ENCODE data around the gene EPHA7. TPM values are rescaled to one million over a fixed set of nuclear protein-coding genes. Genes with fewer than 3 reads are reported as not detected.

Gene EPHA7
- not detected in 2 replicates for total RNA-seq (2014; rRNA removed; shearing (Covaris generic))

DNA sequence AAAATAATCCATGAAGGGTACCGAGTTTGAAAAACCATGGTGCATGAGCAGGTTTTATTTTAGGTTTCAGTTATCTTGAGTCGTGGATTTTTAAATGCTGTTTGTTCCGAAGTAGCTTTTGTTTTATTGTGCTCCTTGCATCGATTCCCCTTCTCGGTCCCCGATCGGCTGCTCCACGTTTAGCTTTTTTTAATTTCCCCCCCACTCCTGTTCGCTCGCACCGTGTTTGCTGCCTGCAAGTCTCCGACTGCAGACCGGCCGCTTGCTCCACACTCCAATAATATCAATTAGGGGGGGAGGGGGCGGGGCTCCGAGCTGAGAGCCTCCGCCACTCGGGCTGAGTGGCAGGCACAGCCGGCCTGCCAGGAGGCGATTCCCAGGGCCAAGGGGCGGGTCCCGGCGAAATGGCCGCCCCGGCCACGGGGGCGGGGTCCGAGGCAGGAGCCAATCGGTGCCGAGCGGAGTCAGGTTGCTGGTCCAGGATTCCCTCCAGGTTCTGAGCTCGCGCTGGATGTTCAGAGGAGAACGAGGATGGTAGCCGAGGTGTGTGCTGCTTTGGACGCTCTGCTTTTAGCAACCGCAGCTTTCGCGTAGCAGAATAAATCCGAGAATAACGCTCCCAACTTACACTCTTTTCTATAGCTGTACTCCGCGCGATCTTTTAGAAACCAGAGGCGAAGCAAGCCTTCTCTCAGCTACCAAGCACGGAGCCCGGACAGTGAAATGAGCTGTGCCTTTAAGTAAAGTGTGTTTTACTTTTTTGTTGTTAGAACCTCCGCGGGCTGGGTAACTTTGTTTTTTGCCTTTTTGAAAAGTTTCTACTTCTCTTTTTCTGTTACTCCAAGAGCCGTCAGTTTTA, at the start of gene EPHA7:
TSS of gene EPHA7 (minus strand) at position 256 of the 859 bp plus-strand sequence. CDS start at position 38, 218 bp downstream.
- no peak for DNase-seq (ENCODE audit: low spot score)

DNA sequence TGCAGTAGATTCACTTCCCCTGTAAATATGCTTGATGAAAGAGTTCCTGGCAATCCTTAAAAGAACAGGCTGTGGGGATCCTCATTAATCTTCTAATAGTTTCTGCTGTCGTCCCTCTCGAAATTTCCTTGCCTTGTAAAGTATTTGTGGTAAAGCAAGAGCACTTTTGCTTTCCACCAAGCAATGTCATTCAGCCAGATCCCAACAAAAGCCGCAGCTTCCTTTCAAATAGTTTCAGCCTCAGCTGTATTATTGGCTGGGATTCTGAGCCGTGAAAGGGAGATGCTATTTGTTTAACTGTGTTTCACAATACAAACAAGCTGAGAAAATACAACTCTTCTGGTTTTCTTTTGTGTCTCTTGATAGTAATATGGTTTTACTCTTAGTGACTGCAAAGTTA, 48.9 kb upstream of the EPHA7 start:
- DNase-seq (ENCODE audit: low spot score), result no peak

DNA sequence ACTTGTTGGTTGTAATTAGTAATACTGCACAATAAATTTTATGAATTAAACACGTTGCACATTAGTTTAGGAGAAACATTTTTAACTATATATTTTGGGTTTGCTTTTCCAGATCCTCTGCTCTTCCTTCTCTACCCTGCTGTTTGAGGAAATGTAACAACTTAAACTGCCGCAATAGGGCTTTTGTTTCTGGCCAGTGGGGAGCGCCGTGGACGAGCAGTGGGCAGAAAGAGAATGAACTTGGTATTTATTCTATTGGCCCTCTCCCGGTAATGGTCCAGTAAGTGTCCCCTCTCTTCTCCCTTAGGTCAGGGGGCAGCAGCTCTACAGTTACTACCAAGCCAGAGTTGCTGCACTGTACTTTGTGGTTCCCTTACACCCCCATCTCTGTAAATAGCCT, 35.2 kb upstream of the EPHA7 start:
- DNase-seq (ENCODE audit: low spot score), result no peak

DNA sequence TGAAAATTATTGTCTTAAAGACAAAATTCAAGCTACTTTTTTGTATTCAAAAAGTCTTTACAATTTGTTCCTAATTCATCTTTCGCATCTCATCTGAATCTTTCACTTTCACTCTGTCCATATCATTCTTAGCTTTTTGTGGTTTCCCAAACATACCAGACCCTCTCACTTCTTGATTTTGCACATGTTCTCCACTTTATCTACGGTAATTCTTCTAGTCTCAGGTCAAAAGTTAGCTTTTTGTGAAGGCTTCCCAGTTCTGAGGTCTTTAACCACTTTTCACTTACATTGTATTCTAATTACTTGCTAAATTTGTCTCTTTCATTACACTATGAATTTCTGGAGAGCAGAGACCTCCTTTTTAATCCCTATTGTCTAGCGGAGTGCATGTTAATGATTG, 34.6 kb upstream of the EPHA7 start:
- no peak for DNase-seq (ENCODE audit: low spot score)

DNA sequence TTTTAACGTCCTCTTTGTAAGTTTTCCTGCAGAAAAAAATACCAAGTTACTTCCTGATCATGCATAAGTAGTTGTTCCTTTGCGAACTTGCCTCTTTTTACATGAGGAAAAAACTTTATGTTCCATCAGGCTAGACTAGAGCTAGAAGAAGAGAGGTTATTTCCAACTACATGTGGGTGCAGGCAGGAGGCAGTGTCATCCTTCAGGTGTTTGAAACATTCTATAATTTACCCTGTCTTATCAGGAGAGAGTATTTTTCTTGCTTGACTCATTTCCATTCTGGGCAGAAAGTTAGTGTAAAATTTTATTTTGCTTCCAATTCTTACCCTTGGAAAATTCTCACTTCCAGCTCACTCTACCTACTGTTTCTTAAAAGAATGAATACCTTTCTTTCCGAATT, 28.5 kb upstream of the EPHA7 start:
- no peak for DNase-seq (ENCODE audit: low spot score)

DNA sequence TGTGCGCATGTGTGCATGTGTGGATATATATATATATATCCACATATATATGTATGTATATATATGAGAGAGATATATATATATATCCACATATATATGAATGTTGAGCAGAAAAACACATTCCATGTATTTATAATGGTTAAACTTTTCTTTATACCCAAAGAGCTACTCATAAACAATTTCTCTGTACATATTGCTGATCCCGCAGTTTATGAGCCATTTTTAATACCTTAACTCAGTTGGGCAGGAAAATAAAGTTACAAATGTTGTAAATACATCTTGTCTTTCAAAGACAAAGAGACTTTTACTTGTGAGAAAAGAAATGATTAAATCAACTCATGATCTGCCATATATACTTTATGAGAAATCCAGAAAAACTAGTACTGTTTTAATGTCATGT, 18.1 kb upstream of the EPHA7 start:
- no peak for DNase-seq (ENCODE audit: low spot score)

DNA sequence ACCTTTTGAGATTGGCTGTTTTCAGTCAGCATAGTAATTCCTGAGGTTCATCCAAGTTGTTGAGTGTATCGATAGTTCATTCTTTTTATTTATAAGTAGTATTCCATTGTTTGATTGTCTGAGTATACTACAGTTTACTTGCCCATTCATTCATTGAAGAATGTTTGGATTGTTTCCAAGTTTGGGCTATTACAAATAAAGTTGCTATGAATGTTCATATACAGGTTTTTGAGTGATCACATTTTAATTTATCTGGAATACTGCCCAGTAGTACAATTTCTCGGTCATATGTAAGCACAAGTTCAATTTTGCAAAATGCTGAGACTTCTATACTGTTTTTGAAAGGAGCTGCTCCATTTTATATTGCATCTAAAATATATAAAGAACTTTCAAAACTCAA, 14.2 kb upstream of the EPHA7 start:
- no peak for DNase-seq (ENCODE audit: low spot score)

DNA sequence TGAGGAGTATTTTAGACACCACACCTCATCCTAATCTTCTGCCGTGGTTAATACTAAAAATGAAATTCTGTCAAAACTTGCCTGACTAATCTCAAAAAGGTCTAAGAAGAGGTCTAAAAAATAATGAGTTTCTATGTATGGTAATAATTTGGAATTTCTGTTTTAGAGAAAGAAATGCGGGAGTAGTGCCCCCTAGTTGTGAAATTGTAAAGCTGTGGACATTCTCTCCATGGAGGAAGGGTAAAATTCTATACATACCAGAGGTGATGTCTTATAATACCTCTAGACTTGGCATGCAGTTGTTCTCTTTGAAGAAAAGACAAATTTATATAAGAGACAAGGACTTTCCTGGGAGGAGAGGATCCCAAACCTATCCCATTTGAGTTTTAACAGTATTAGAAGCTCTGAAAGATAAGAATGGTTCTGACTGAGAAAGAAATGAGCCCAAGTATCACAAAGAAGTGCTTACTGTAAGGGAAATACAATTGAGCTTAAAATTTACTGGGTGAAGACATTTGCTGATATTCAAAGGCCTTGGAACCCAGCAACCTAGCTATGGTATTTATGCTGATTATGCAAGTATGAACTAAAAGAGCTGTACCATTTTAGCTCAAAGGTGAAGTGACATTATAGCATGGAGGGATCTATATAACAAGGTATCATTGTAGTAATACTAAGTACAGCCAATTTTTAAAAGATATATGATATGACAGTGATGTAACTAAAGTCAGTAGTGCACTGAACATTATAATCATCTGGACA, 5.1 kb upstream of the EPHA7 start:
- peak; percentile 19 for DNase-seq (ENCODE audit: low spot score)

DNA sequence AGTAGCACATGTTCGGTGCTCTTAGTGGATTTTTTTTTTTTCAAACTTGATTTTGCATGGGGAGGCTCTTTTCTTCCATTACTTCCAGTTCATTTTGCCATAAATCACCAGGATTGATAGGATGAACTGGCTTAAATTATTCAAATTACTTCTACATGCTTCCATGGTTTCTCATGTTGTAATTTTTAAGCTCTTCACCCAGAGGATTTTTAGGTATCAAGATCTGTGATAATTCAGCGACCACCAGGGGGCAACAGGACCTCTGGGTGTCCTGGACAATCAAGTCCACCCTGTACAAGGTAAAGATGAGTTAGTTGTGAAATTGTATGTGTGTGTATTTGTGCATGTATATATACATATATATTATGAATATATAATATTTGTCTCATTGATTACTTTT, 4.2 kb upstream of the EPHA7 start:
- peak; percentile 76 for DNase-seq (ENCODE audit: low spot score)

DNA sequence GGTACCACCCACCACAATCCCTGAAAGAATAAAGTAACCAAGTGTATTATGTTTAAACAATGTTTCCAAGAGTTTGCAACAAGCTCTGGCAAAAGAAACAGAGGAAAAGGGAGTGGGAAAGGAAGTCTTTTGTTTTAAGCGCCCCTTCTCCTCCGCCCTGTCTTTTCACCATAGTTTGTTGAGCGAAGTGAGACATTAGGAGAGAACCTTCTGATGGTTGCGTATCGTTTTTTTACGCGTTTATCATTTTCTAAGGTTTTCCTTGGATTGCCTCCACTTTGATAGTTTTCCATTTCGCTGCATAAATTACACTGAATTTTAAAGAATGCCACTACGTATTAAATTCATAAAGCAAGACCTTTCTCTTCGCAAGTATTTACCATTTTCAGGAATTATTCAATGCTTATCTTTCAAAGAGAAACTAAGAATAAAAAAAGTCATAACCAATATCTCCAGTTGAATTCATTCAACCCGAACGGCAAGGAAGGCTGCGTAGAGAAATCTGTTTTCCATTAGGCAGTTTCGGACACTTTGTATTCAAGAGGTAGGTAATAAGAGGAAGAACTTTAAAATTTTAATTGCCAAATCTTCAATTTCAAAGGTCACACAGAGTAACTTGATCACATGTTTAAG, 920 bp upstream of the EPHA7 start:
- DNase-seq (ENCODE audit: low spot score), result no peak

DNA sequence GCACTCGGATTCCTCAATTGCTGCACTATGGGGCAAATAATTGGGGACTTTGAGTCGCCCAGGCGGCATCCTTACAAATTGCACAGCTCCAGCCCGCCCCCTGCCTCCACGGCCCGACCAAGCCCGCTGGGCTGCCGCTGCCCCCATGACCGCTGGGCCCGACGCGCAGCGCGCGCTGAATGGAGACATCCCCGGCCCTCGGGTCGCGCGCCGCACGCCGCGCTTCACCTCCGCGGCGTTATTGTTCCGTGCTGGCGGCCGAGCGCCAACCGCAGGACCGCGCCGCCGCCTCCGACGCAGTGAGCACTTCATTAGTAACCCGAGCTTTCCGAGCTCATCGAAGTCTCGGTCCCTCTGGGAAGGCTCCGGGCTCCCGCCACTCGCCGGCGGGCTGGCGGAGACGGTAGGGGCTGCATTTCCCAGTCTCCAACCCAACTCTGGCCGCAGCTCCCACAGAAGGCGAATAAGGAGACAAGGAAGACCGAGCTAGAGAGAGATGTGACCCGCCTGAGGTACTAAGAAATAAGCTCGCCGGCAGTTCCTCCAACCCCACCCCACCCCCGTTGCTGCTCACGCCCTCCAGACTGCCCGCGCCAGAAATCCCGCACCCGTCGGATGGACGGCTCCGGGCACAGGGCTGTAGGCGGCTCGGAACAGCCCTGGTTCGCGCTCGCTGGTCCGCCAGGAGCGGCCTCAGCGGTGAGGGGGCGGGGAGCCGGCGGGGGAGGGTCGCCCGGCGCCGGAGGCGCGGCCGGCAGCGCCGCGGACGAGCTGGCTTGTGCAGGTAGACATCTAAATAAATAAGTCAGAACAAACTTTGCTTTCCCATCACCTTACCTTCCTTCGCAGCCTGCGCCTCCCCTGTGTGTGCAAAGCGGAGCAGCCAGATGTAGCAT, 703 bp downstream of the EPHA7 start:
- DNase-seq (ENCODE audit: low spot score), result no peak

DNA sequence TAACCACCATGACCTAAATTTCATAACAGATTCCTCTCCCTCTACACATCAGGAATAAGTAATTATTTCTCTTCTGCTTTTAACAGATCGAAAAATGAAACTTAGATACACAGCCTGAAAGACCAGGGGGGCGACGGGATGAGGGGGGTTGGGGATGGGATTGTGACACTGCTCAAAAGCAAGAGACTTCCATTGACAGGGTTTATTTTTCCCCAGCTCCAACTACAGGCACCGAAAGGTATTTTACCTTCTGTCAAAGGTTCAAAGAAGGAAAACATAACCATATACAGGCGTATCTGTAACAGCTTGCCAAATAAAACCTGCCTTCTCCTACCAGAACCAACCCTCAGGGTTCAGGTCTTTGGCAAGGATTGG, 1.3 kb downstream of the EPHA7 start:
- DNase-seq (ENCODE audit: low spot score), result no peak

DNA sequence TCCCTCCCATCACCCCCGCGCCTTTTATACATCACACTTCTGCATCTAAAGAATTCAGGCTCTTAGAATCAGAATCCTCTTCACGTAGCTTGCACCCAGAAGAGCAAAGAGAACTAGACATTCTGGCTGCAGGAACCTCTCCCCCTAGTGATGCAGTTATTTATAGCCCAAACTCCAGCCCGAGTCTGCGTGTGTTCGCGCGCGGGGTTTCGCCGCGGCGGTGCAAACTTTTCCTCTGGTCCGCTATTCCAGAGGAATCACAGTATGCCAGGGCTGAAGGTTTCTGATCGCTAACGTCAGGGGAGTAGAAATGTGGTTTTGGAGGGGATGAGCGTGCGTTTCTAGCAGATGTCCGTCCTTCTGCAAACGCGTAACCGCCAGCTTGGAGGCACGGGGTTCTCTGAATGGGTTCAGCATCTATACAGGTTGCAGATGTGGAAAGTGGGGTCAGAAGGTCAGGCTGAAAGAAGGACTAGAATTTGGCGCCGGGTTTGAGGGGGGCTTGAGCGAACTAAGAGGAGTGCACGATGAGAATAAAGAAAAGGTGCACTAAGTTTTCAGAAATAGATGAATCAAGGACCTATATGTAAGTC, 1.8 kb downstream of the EPHA7 start:
- no peak for DNase-seq (ENCODE audit: low spot score)

DNA sequence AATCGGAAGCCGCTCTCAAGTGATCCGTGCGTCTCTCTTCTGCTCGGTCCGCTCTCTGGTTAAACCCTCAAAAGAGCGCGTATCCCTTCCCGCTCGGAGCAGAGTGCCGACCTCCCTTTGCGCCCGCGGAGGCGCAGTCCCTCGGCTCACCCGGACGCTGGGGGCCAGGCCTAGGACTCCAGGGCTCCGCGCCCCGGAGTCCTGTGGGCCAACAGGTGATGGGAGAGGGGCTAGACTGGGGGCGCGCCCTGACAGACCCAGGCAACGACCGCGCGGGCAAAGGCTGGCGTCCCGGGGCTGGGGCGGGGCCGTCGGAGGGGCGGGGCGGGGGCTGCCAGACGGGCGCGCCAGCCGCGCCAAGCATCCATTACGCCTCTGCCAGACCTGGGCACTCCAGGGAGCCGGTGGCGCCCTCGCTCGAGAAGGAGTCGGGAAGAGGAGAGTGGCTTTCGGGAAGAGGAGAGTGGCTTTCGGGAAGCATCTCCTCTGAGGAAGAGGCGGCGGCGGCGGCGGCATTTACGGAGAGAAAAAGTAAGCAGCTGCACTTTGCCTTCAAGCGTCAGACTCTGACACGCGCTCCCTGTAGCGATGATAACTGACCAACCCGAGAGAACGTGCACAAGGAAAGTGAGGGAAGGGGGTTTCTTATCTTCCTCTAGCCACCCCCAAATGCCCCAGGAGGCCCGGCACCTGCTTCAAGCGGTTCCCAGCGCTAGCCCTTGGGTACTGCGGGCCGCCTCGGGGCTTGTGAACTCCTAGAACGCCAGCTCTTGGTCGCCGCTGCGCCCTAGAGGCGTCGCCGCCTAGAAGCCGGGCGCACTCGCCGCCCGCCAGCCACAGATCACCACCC, 2.6 kb downstream of the EPHA7 start:
- no peak for DNase-seq (ENCODE audit: low spot score)

DNA sequence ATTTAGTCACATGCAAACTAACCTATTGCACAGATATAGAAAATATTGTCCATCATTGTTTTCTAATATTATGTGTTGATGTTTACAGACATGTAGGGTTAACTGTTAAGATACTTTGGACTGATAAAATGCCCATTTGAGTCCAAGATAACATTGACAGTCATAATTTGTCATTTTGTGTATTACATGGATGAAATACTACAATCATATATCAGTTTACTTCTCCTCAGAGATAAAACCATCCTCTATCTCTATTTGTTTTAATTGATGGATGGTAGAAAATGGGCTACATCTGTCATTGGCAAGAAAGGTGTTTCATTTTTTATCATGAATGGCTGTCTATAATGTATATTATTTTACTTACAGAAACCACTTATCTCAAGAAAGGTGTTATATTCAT, 6.2 kb downstream of the EPHA7 start:
- no peak for DNase-seq (ENCODE audit: low spot score)

DNA sequence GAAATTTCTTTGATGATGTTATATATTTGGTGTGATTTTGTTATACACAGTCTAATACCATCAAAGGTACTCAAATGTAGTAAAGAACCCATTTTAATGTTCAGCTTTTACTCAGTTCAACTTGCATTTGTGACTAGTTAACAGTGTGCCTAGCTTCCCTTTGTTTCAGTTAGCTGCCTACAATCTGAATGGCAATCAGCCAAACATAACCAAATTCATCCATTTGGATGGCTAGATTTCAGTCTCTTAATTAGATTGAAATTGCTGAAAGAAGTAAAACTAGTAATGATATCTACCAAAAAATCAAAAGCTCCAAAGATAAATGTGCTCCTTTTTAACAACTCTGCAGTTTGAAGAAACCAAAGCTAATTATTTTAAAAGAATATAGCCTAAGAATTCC, 6.9 kb downstream of the EPHA7 start:
- no peak for DNase-seq (ENCODE audit: low spot score)

DNA sequence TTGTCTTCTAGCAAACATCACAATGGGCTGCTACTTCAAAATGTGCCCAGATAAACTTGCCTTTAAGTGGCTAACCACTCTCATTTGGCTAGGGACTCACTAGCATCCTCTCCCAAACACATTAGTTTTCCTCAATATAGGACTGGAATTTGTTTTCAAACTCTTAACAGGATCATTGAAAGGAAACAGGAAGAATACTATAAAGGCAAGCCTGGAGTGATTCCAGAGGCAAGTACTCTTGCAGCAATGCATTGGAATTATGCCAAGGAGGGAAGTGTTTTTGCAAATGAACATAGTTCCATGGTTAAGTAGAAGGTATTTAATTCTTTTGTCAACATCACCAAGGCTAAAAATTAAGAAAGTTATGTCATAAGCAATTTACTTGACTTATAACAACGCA, 12.2 kb downstream of the EPHA7 start:
- peak; percentile 24 for DNase-seq (ENCODE audit: low spot score)

DNA sequence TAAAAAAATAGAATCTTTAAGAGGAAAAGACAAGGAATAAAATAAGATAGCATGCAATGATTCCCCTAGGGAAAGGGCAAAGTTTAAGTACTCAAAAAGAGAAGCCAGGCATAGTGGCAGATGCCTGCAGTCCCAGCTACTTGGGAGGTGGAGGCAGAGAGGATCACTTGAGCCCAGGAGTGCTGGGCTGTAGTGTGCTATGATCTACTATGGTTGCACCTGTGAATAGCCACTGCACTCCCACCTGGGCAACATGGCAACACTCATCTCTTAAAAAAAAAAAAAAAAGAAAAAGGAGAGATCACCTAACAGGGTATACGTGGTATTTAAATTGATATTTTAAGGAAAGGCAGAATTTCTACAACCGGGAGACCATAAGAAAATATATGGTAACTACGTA, 16.0 kb downstream of the EPHA7 start:
- no peak for DNase-seq (ENCODE audit: low spot score)

DNA sequence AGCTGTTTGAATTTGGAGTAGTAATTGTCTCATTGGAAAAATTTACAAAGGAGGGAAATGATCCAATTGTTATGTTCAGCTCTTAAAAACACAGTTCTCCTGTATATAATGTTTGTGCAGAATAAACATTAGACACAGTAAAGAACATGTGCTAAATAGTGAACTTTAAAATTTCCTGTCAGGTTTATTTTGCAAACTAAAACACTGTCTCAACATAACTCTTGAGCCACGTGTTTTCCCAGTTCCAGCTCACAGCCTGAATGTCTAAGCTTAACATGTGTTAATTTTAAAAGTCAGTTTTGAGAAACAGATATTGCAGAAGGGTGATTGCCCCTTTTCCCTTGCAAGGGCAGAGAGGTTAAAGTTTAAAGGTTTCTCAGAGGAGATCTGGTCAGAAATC, 20.6 kb downstream of the EPHA7 start:
- DNase-seq (ENCODE audit: low spot score), result no peak

DNA sequence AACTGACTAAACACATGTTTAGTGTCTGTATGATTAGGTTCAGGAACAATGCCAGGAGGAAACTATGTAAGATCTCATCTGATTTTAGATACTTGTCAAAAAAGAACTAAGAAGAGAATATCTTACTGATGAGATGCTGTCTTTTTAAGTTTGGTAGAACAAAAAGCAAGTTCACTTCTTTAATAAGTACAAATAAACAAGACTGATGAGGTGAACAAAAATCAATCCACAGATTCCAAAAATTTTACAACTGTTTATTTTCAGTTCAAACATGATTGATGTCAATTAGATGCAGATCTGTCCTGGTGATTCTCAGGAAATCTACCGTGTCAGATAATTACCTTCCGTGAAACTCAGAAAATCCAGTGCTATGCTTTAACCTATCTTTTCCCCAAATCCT, 24.9 kb downstream of the EPHA7 start:
- no peak for DNase-seq (ENCODE audit: low spot score)

Data from HT-29 (cell line).